ENCODE results near the gene MAPK8.

DNA sequence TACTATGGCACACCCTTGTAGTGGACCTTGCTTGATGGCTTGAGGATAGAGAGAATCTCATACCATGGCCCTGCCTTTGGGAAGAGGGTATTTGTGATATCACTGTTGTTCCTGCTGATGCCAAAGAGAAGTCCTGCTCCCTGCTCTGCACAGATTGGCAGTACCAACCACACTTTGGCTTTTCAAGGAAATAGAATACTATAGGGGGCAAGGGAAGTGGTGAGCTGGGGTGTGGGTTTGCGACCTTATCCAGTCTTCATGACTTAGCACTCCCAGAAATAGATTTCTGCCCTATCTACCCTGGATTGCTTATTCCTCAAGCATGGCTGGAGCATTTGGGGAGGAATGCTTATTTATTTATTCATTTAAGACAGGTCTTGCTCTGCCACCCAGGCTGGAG lies 6.8 kb upstream of the MAPK8 start:
- TF ChIP-seq POLR2A (IDR thresholded peaks at IDR 0.05): no peak
- TF ChIP-seq, protein P1, sequence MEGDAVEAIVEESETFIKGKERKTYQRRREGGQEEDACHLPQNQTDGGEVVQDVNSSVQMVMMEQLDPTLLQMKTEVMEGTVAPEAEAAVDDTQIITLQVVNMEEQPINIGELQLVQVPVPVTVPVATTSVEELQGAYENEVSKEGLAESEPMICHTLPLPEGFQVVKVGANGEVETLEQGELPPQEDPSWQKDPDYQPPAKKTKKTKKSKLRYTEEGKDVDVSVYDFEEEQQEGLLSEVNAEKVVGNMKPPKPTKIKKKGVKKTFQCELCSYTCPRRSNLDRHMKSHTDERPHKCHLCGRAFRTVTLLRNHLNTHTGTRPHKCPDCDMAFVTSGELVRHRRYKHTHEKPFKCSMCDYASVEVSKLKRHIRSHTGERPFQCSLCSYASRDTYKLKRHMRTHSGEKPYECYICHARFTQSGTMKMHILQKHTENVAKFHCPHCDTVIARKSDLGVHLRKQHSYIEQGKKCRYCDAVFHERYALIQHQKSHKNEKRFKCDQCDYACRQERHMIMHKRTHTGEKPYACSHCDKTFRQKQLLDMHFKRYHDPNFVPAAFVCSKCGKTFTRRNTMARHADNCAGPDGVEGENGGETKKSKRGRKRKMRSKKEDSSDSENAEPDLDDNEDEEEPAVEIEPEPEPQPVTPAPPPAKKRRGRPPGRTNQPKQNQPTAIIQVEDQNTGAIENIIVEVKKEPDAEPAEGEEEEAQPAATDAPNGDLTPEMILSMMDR (IDR thresholded peaks at IDR 0.05): no peak
